CD14-positive monocyte (primary cell): ENCODE data around the gene UGGT1. TPM values are rescaled to one million over a fixed set of nuclear protein-coding genes. Genes with fewer than 3 reads are reported as not detected.
A peak's percentile ranks its signal among the peaks of the same experiment; 100 is the strongest.

Experiments used
- DNase-seq, 3 donors: peaks; one replicate each; pipeline ENCODE4 v3.0.0-alpha.2; 2011 to 2022
- H2AFZ ChIP-seq: 2 replicates; pipeline ENCODE4 v1.6.0; 2012; ENCODE audit warnings: mild to moderate bottlenecking, low read depth, low read length, inconsistent platforms; ENCODE audit not compliant: insufficient read depth, poor library complexity, severe bottlenecking
- H3K27ac ChIP-seq, 2 donors: 1 replicate in 1 of 2; 2 replicates in 1 of 2; pipeline ENCODE4 v1.5.1; 2012 to 2013; ENCODE audit warnings: low read length in 2 of 2, control low read depth in 1 of 2, inconsistent platforms in 1 of 2, low read depth in 1 of 2, mild to moderate bottlenecking in 1 of 2
- H3K27me3 ChIP-seq, 2 donors: one replicate each; pipeline versions ENCODE4 v1.6.0 to v1.6.1; 2011 to 2013; ENCODE audit warnings: low read length in 2 of 2; ENCODE audit not compliant: control insufficient read depth in 2 of 2, insufficient read depth in 2 of 2
- H3K36me3 ChIP-seq, 2 donors: replicated peaks in 1 of 2; 1 replicate in 1 of 2; 2 replicates in 1 of 2; pipeline versions ENCODE4 v1.5.1 to v1.6.1; 2012 to 2013; ENCODE audit warnings: low read length in 2 of 2, control low read depth in 1 of 2, inconsistent platforms in 1 of 2, mild to moderate bottlenecking in 1 of 2; ENCODE audit not compliant: insufficient read depth in 2 of 2, control insufficient read depth in 1 of 2
- H3K4me1 ChIP-seq, 2 donors: 1 replicate in 1 of 2; 2 replicates in 1 of 2; pipeline versions ENCODE4 v1.5.1 to v1.6.1; 2012 to 2013; ENCODE audit warnings: low read length in 2 of 2, control low read depth in 1 of 2, inconsistent platforms in 1 of 2, mild to moderate bottlenecking in 1 of 2, moderate library complexity in 1 of 2; ENCODE audit not compliant: insufficient read depth in 2 of 2, control insufficient read depth in 1 of 2
- H3K4me2 ChIP-seq: replicated peaks from 2 replicates; pipeline ENCODE3; 2012; ENCODE audit warnings: low read length, moderate library complexity, mild to moderate bottlenecking; ENCODE audit not compliant: poor library complexity, severe bottlenecking; ENCODE audit errors: extremely low read depth
- H3K4me3 ChIP-seq, 3 experiments: fragments of 200-600 bp in 1 of 3; sonication (generic) in 1 of 3; replicated peaks in 1 of 3; 1 replicate in 2 of 3; 2 replicates in 1 of 3; pipeline ENCODE4 v1.5.1; 2011 to 2013; ENCODE audit warnings: low read length in 3 of 3, mild to moderate bottlenecking in 3 of 3, control low read depth in 2 of 3, low read depth in 2 of 3, inconsistent platforms in 1 of 3, moderate library complexity in 1 of 3
- H3K79me2 ChIP-seq: 2 replicates; pipeline ENCODE4 v1.6.0; 2012; ENCODE audit warnings: mild to moderate bottlenecking, control low read depth, inconsistent platforms, low read length, moderate library complexity; ENCODE audit not compliant: insufficient read depth
- H3K9ac ChIP-seq: 2 replicates; pipeline ENCODE4 v1.6.0; 2017; ENCODE audit warnings: low read length, mild to moderate bottlenecking; ENCODE audit not compliant: insufficient read depth, poor library complexity, severe bottlenecking
- H3K9me3 ChIP-seq, 2 donors: replicated peaks in 1 of 2; 1 replicate in 1 of 2; 2 replicates in 1 of 2; pipeline versions ENCODE4 v1.5.1 to v1.6.1; 2012 to 2013; ENCODE audit warnings: low read length in 2 of 2, control low read depth in 1 of 2; ENCODE audit not compliant: control insufficient read depth in 1 of 2, insufficient read depth in 1 of 2
- H4K20me1 ChIP-seq: 2 replicates; pipeline ENCODE4 v1.6.0; 2012; ENCODE audit warnings: mild to moderate bottlenecking, low read length, control low read depth, moderate library complexity; ENCODE audit not compliant: insufficient read depth
- H3K27ac Mint-ChIP-seq, 7 donors: one replicate each; pipeline ENCODE4 v1.8.0; 2020; ENCODE audit warnings: mild to moderate bottlenecking in 7 of 7, mixed read lengths in 7 of 7, moderate library complexity in 6 of 7, inconsistent platforms in 2 of 7
- H3K27me3 Mint-ChIP-seq, 3 donors: one replicate each; pipeline ENCODE4 v1.8.0; 2021 to 2022; ENCODE audit warnings: low read depth in 3 of 3, mild to moderate bottlenecking in 3 of 3, mixed read lengths in 3 of 3, moderate library complexity in 3 of 3, inconsistent platforms in 1 of 3
- H3K36me3 Mint-ChIP-seq, 2 donors: one replicate each; pipeline ENCODE4 v1.8.0; 2020; ENCODE audit warnings: mixed read lengths in 2 of 2, inconsistent platforms in 1 of 2, mild to moderate bottlenecking in 1 of 2
- H3K4me1 Mint-ChIP-seq: one replicate; pipeline ENCODE4 v1.8.0; 2020; ENCODE audit warnings: mild to moderate bottlenecking, mixed read lengths
- H3K4me3 Mint-ChIP-seq, 2 donors: one replicate each; pipeline ENCODE4 v1.8.0; 2020; ENCODE audit warnings: mild to moderate bottlenecking in 2 of 2, mixed read lengths in 2 of 2, moderate library complexity in 1 of 2
- H3K9me3 Mint-ChIP-seq, 7 donors: one replicate each; pipeline ENCODE4 v1.8.0; 2020 to 2022; ENCODE audit warnings: mixed read lengths in 7 of 7, mild to moderate bottlenecking in 6 of 7, moderate library complexity in 6 of 7, inconsistent platforms in 2 of 7
- CTCF ChIP-seq: fragments of 200-600 bp; IDR thresholded peaks from one replicate; pipeline ENCODE4 v1.8.0; 2022; ENCODE audit warnings: antibody characterized with exemption, mild to moderate bottlenecking
- WGBS: methylation state at CpG from one replicate; pipeline ENCODE4 v1.1.5; 2013; ENCODE audit warnings: missing lambda C conversion rate; ENCODE audit not compliant: insufficient coverage; 5-methylcytosine and 5-hydroxymethylcytosine counted together
- intact Hi-C, 2 donors: fragments of 100-400 bp; cut with micrococcal nuclease; formaldehyde crosslinking; loops; one replicate each; pipeline versions ENCODE4 v1.15.0 to v1.15.1; 2023
- polyA plus RNA-seq, 3 donors: library from polyadenylated mRNA; depleted of rRNA in 1 of 3; unstranded in 2 of 3; stranded (reverse) in 1 of 3; fragments of 300-500 nt in 2 of 3; fragments of >200 nt in 1 of 3; fragmentation: Illumina TruSeq in 2 of 3; gene quantifications; 1 replicate in 2 of 3; 2 replicates in 1 of 3; pipeline ENCODE4 v1.2.3, GENCODE V29; 2012 to 2021

Gene UGGT1
- polyA plus RNA-seq, 3 donors = 8.7 to 15.8 (median 13.8) TPM

- H3K9ac ChIP-seq = no peak overlapping the region
- 100% methylated on average over 1 of the region's 4 CpGs for WGBS
- H3K36me3 Mint-ChIP-seq = peaks cover 45 to 55% of the 10 kb centered on the region in 2 donors
- H3K27ac Mint-ChIP-seq = peak overlapping the region; percentile 89 to 99 (median 98)
- H3K4me3 Mint-ChIP-seq = no peak overlapping the region
- H3K79me2 ChIP-seq = peaks cover 5% of the 10 kb centered on the region
- H3K27ac ChIP-seq = peak overlapping the region; percentile 66 to 92
- H2AFZ ChIP-seq = no peak overlapping the region
- no peak for TF ChIP-seq CTCF
- intact Hi-C loops = loop anchor here in 1 of 2 donors (10.0 kb wide), 1 partner anchor 568 kb away; no protein-coding TSS in a partner anchor
- peak overlapping the region in 1 of 3 experiments; percentile 19 for H3K4me3 ChIP-seq
- peaks cover 0 to 3% (median 0%) of the 10 kb centered on the region in 3 donors for H3K27me3 Mint-ChIP-seq
- H3K36me3 ChIP-seq = peaks cover 15 to 45% of the 10 kb centered on the region in 2 donors
- H3K9me3 Mint-ChIP-seq = peaks cover 0 to 2% (median 0%) of the 10 kb centered on the region in 7 donors
- no peaks in the 10 kb centered on the region for H4K20me1 ChIP-seq
- H3K4me2 ChIP-seq = no peak overlapping the region
- no peaks in the 10 kb centered on the region for H3K9me3 ChIP-seq
- H3K27me3 ChIP-seq = no peaks in the 10 kb centered on the region
- peaks cover 71 to 77% of the 10 kb centered on the region in 2 donors for H3K4me1 ChIP-seq
- peak; percentile 76 to 93 (median 89) for DNase-seq
- H3K4me1 Mint-ChIP-seq = peaks cover 59% of the 10 kb centered on the region
Observed at GRCh38 chr2:128166746-128167353, 75.8 kb downstream of the UGGT1 start.

DNA sequence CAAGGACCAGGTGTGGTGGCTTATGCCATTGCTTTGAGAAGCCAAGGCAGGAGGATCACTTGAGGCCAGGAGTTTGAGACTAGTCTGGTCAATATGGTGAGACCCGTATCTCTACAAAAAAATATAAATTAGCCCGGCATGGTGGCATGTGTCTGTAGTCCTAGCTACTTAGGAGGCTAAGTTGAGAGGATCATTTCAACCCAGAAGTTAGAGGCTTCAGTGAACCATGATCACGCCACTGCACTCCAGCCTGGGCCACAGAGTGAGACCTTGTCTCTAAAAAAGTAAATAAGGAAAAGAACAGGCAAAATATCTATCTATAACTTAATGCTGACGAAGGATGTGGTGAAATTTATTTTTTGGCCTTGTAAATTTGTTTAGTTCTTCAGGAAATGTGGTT is 78.1 kb downstream of the UGGT1 start:
- Histone ChIP-seq H3K4me1 (peaks cover 51 to 56% of the 10 kb centered on the region in 2 donors), H3K79me2 (peaks cover 5% of the 10 kb centered on the region), H3K4me2 (peak overlapping the region; percentile 56), H3K36me3 (peaks cover 37 to 63% of the 10 kb centered on the region in 2 donors), H2AFZ (no peak overlapping the region), H3K4me3 (peak overlapping the region in 1 of 3 experiments; percentile 11), H3K27me3 (no peaks in the 10 kb centered on the region), H3K9ac (peak overlapping the region; percentile 38), H4K20me1 (no peaks in the 10 kb centered on the region), H3K27ac (peak overlapping the region; percentile 89 to 92), H3K9me3 (no peaks in the 10 kb centered on the region)
- no peak for TF ChIP-seq CTCF
- intact Hi-C loops = loop anchor here in 1 of 2 donors (10.0 kb wide), 1 partner anchor 566 kb away; no protein-coding TSS in a partner anchor
- no peak for DNase-seq
- 80% methylated on average over 1 of the region's 4 CpGs for WGBS
- Mint-ChIP-seq H3K4me3 (peak overlapping the region in 1 of 2 donors; percentile 48), H3K4me1 (peaks cover 44% of the 10 kb centered on the region), H3K27me3 (peaks cover 0 to 3% (median 0%) of the 10 kb centered on the region in 3 donors), H3K27ac (peak overlapping the region; percentile 95 to 99 (median 98)), H3K9me3 (peaks cover 0 to 2% (median 0%) of the 10 kb centered on the region in 7 donors), H3K36me3 (peaks cover 63 to 67% of the 10 kb centered on the region in 2 donors)
